Epithelial cell of proximal tubule (primary cell): ENCODE results near the gene DEFB112. TPM values are rescaled to one million over a fixed set of nuclear protein-coding genes. Genes with fewer than 3 reads are reported as not detected.

ENCODE experiments used
- DNase-seq: peaks from one replicate; pipeline ENCODE4 v3.0.0-alpha.2; 2011; ENCODE audit warnings: low read depth
- H3K4me3 ChIP-seq: 2 replicates; pipeline ENCODE4 v1.5.1; 2011; ENCODE audit warnings: low read depth, mild to moderate bottlenecking, low read length
- total RNA-seq: library from RNA; depleted of rRNA; stranded (reverse); fragments of >200 nt; gene quantifications from 2 replicates; pipeline ENCODE4 v1.2.3, GENCODE V29; 2015
- TF ChIP-seq, protein P1 (sequence below): conservative IDR thresholded peaks from 2 replicates; pipeline ENCODE4 v1.5.1; 2012; ENCODE audit warnings: low read depth, mild to moderate bottlenecking, low read length

DEFB112 gene, protein sequence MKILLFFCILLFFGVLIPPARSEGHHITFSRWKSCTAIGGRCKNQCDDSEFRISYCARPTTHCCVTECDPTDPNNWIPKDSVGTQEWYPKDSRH
- total RNA-seq = not detected in 2 replicates

DNA sequence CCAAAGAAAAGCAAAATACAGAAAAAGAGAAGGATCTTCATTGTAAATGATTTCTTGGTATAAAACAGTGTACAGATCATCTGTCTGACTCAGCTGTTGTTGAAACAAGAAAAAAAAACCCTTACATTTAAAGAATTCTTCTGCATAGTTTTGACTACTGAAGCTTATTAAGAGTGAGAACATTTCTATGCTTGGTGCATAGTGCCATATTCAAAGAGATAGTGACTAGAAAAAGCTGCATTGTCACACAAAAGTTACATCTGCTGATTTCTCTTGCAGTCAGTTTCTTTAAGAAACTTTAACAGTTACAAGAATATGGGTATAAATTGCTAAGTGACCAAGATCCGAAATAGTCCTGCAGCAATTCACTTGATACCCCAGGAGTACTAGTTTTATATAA is at the start of gene DEFB112:
TSS of gene DEFB112 (minus strand) at position 101 of the 400 bp plus-strand sequence. CDS start at position 41, 60 bp downstream.
- no peak for DNase-seq
- TF ChIP-seq, protein P1, sequence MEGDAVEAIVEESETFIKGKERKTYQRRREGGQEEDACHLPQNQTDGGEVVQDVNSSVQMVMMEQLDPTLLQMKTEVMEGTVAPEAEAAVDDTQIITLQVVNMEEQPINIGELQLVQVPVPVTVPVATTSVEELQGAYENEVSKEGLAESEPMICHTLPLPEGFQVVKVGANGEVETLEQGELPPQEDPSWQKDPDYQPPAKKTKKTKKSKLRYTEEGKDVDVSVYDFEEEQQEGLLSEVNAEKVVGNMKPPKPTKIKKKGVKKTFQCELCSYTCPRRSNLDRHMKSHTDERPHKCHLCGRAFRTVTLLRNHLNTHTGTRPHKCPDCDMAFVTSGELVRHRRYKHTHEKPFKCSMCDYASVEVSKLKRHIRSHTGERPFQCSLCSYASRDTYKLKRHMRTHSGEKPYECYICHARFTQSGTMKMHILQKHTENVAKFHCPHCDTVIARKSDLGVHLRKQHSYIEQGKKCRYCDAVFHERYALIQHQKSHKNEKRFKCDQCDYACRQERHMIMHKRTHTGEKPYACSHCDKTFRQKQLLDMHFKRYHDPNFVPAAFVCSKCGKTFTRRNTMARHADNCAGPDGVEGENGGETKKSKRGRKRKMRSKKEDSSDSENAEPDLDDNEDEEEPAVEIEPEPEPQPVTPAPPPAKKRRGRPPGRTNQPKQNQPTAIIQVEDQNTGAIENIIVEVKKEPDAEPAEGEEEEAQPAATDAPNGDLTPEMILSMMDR = no peak
- no peak within 1 kb of the TSS for H3K4me3 ChIP-seq

DNA sequence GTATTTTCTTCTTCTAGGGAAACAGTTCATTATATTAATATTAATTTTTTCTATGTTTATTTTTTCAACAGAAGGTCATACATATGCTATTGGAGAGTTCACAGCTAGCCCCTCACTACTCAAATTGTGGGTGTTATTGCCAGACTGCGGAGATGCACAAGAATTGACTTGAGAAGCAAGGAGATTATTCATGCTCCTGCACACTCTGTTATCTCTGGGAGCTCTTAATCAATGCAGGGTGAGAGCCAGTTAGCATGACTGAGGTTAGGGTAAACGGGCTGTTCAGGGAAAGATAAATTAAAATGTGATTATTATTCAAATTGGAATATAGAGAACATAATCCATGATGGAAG is 48.9 kb upstream of the DEFB112 start:
- H3K4me3 ChIP-seq = no peak overlapping the region
- DNase-seq = no peak
- TF ChIP-seq, protein P1 = no peak

DNA sequence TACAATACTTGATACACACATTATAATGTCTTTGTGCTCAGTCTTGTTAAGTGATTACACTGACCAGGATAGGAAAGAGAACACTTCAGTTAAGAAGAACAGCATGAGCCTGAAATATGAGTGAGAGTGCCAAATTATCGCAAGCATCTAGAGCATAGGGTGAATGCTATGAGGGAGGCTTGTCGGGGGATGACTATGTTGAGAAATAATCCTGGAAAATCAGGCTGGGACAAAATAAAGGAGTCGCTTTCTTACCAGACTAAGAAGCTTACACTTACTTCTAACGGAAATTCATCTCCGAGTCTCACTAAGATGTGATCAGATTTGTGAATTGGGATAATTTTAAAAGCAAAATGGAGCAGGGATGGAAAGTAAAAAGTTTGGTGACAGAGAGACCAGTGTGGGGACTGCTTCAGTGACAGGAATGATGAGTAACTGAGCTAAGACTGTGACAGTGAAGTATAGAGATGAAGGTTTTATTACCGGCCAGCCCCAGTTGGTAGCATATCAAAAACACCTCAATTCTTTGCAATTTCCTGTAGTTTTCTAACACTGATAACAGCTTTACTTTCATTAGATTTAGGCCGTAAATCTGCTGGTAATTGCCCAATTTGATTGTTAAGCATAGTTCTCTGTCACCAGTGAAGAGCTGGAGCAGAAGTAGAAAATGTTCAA is 48.4 kb upstream of the DEFB112 start:
- no peak for DNase-seq
- H3K4me3 ChIP-seq = no peak overlapping the region
- TF ChIP-seq, protein P1 = no peak

DNA sequence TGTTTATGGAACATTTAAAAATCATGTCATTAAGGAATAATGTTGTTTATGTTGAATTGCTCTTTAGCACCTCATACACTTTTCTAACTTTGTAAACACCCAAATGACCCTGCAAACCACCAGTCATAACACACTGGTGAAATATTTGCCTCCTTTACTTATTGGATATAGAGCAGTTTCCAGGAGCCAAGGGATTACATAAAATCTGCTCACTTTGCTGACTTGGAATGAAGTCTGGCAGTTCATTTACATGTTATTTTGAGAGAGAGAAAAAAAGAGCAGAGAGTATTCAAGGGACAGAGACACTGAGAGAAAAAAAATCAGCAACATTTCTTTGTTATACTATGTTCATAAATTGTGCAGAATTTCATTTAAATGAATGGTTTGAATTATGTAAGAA is 46.6 kb upstream of the DEFB112 start:
- TF ChIP-seq, protein P1 = no peak
- no peak overlapping the region for H3K4me3 ChIP-seq
- DNase-seq = no peak

DNA sequence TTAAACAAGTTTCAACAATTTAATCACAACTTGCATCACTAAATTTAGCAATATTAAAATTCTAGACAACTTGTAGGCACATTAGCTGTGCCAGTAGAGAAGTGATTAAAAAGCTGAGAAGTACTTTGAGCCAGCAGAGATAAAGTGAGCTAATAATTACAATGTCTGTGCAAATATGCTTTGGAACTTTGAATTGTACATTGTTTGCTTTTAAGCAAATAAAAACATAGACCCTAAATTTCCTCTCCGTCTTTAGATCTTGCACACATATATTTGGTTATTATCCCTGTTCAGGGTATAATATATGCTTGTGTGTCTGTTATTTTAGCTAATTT is 44.2 kb upstream of the DEFB112 start:
- TF ChIP-seq, protein P1 = no peak
- H3K4me3 ChIP-seq = no peak overlapping the region
- no peak for DNase-seq

DNA sequence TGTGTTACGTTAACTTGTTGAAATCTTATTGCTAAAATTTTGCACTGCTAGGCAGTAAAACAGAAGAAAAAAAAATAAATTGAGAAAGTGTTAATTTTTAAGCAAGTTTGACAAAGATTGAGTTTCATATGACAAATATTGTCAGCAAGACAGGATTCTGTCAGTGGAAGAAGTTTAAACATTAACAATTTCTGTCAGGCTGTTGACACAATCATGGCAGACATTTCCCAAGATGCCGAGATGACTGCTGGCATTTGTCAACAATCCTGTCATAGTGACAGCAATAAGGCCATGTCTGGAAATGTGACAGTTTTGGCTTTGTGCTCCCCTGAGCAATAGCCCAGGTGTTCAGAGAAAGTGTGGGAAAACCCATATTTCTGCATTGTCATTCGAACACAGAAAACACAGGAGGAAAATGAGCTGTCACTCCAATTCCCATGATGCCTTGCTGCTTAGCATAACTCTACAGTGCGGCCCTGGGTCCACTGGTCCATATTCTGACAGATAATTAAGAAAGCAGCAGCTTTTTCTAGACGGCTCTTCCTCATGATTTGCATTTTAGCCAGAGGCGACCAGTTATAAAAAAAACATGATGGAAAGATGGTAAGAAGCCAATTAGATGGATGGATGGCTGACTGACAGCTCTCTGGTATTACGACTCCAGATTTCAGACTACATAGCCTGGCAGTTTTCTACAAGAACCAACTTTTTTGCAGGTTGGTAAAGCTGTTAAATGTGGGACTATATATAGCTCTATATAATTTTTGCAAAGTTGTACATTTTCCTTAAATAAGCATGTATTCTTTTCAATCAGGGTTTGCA is 43.6 kb upstream of the DEFB112 start:
- H3K4me3 ChIP-seq = no peak overlapping the region
- TF ChIP-seq, protein P1 = no peak
- DNase-seq = no peak
